ENCODE measurements around the gene RABGGTA. TPM values are rescaled to one million over a fixed set of nuclear protein-coding genes. Genes with fewer than 3 reads are reported as not detected.

RABGGTA gene
- polyA plus RNA-seq, 2 of the 4 experiments (the other 2 are of a cell fraction): 18.6 to 21.9 TPM

DNA sequence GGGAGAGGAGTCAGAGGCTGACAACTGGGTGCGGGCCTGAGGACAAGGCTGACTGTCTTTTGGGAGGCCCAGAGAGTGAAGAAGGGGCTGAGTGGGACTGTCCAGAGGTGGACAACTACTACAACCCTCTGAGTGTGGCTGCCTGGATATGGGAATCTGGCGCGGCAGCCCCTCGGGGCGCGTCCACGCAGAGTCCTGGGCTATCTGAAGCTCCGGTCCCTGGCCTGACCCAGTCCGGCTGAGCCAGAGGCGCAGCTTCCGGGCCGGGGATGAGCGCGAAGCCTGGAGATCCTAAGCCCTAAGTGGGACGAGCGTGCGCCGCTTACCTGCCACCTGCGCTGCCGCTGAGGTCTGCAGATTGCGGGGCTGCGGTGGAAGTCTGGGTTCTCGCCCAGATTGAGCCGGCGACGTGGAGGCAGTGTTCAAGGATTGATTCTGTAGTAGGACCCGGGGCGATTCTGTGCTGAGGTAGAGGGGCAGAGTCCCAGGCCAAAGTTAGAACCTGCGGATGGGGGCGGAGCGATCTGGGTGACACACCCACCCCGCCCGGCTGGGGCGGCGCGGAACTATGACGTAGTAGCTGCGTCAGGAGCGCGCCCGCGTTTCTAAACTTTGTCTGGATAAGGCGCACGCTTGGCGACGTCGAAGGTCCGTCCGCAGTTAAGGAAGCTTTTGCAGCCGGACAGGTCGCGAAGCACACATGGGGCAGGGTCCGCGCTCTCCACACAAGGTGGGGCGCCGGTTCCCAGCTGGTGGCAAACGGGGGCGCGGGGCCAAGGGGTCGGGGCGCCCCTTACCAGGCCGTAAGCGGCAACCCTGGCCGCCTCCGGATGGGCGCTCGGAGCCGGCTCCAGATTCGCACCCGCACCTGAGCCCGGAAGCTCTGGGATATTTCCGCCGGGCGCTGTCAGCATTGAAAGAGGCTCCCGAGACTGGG lies 28.1 kb upstream of the RABGGTA start, which contains the start of the genes DHRS1 and NOP9 (continued):
- peak; percentile 78; the same call in 1 of the 2 replicates for TF ChIP-seq PHF8 (IDR thresholded peaks at IDR 0.05; ENCODE audit: borderline replicate concordance, low read depth)
- TF ChIP-seq EP300 (IDR thresholded peaks at IDR 0.05): no peak
- TF ChIP-seq NR3C1 (IDR thresholded peaks at IDR 0.05): no peak
- TF ChIP-seq POLR2A (IDR thresholded peaks at IDR 0.05; ENCODE audit: low read length): peak; percentile 61
- peak; percentile 86 for TF ChIP-seq MAX (IDR thresholded peaks at IDR 0.05)
- TF ChIP-seq KDM5A (IDR thresholded peaks at IDR 0.05): peak; percentile 85
- no peak for TF ChIP-seq POLR2AphosphoS2 (conservative IDR thresholded peaks at IDR 0.05; ENCODE audit: low read length)
- TF ChIP-seq CEBPB (IDR thresholded peaks at IDR 0.05): no peak
- peak; percentile 36; the same call in 1 of the 2 replicates for TF ChIP-seq REST (IDR thresholded peaks at IDR 0.05)
- TF ChIP-seq JUNB (IDR thresholded peaks at IDR 0.05): no peak
- no peak for TF ChIP-seq TP53 (CRISPR knock-in tag; IDR thresholded peaks at IDR 0.05)

DNA sequence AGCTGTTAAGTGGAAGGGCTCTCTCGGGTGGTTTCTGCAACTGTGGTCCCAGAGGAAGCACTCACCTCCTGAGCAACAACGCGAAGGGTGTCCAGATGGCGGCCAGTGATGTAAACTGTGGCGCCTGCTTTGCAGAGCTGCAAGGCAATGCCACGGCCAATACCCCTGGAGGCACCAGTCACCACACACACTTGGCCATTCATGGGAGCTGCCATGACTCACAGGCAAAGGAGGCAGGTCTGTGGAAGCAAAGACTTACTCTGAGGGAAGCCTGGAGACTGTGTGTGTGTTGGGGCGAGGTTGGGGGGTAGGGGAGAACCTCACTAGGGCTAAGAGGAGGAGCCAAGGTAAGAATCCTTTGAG lies 27.5 kb upstream of the RABGGTA start:
- no peaks in the 10 kb centered on the region for H3K9me3 ChIP-seq
- FAIRE-seq: no peak
- H3K4me2 ChIP-seq: peak overlapping the region; percentile 81
- peak overlapping the region; percentile 81 for H3K4me3 ChIP-seq
- WGBS (ENCODE audit: missing lambda C conversion rate): 35% methylated on average over 7 of the region's 7 CpGs
- H3K4me1 ChIP-seq: peaks cover 15% of the 10 kb centered on the region; the same call in 2 of the 3 replicates
- TF ChIP-seq E2F6 (IDR thresholded peaks at IDR 0.05; ENCODE audit: borderline replicate concordance, low read depth) (0 out of 2 replicates have a peak, but pooled peaks have one; percentile 51), POLR2A (IDR thresholded peaks at IDR 0.05; ENCODE audit: low read length) (no peak)
- TF ChIP-seq, protein P1, sequence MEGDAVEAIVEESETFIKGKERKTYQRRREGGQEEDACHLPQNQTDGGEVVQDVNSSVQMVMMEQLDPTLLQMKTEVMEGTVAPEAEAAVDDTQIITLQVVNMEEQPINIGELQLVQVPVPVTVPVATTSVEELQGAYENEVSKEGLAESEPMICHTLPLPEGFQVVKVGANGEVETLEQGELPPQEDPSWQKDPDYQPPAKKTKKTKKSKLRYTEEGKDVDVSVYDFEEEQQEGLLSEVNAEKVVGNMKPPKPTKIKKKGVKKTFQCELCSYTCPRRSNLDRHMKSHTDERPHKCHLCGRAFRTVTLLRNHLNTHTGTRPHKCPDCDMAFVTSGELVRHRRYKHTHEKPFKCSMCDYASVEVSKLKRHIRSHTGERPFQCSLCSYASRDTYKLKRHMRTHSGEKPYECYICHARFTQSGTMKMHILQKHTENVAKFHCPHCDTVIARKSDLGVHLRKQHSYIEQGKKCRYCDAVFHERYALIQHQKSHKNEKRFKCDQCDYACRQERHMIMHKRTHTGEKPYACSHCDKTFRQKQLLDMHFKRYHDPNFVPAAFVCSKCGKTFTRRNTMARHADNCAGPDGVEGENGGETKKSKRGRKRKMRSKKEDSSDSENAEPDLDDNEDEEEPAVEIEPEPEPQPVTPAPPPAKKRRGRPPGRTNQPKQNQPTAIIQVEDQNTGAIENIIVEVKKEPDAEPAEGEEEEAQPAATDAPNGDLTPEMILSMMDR (IDR thresholded peaks at IDR 0.05): no peak
- peak; percentile 60 to 69 for ATAC-seq
- DNase-seq (ENCODE audit: low read depth in 1 of 2, low spot score in 1 of 2): peak; percentile 42 to 60
- ChIA-PET POLR2A (interaction anchor here (1.1 to 3.4 kb wide), 6 partner anchors 8 to 133 kb away, joined by 4 to 53 read pairs (median 6); partner anchors contain the start of genes CHMP4A, RABGGTA and TINF2), CTCF (interaction anchor here (0.9 to 46.6 kb wide), 7 partner anchors 12 to 131 kb away, joined by 3 to 1142 read pairs (median 135); partner anchors contain the start of genes CBLN3, CIDEB, KHNYN and LTB4R)
- peak overlapping the region; percentile 82 to 92 for H3K27ac ChIP-seq

GRCh38 chr14:24297190-24297964 lies 26.0 kb upstream of the RABGGTA start:
- TF ChIP-seq KDM5A (IDR thresholded peaks at IDR 0.05) (no peak), SMC3 (IDR thresholded peaks at IDR 0.05) (peak; percentile 48; the same call in 1 of the 3 replicates), RAD21 (conservative IDR thresholded peaks at IDR 0.05 in 1 of 2, IDR thresholded peaks at IDR 0.05 in 1 of 2) (peak; percentile 28 to 33; a peak in 3 of 5 replicates)
- TF ChIP-seq, protein P1 (IDR thresholded peaks at IDR 0.05): peak; percentile 58
- ChIA-PET CTCF (interaction anchor here (0.7 to 46.6 kb wide), 26 partner anchors 13 to 243 kb away, joined by 3 to 1142 read pairs (median 4); partner anchors contain the start of genes CBLN3, CHMP4A, CIDEB and GMPR2), POLR2A (interaction anchor here (1.1 to 1.9 kb wide), 3 partner anchors 26 to 133 kb away, joined by 4 to 27 read pairs (median 11); partner anchors contain the start of genes KHNYN, RABGGTA and TINF2)
- Histone ChIP-seq H3K4me1 (peaks cover 15% of the 10 kb centered on the region; the same call in 2 of the 3 replicates), H3K9me3 (no peaks in the 10 kb centered on the region), H3K27ac (no peak overlapping the region), H3K4me3 (no peak overlapping the region), H3K4me2 (no peak overlapping the region)
- DNase-seq (ENCODE audit: low read depth in 1 of 2, low spot score in 1 of 2) (peak; percentile 62 to 64), FAIRE-seq (no peak), ATAC-seq (peak; percentile 66 to 67)
- WGBS (ENCODE audit: missing lambda C conversion rate): 27% methylated on average over 5 of the region's 5 CpGs
